22Rv1 (cell line): Measurements from ENCODE around the gene TNNI3K.

ENCODE experiments used
- ZFX ChIP-seq: fragments of 450-650 bp; IDR thresholded peaks from 2 replicates; pipeline ENCODE4 v1.6.1; 2017; ENCODE audit warnings: antibody characterized with exemption, borderline replicate concordance
- TF ChIP-seq, protein P1 (sequence below): fragments of 450-650 bp; IDR thresholded peaks from 2 replicates; pipeline ENCODE4 v1.5.1; 2017; ENCODE audit warnings: mild to moderate bottlenecking

DNA sequence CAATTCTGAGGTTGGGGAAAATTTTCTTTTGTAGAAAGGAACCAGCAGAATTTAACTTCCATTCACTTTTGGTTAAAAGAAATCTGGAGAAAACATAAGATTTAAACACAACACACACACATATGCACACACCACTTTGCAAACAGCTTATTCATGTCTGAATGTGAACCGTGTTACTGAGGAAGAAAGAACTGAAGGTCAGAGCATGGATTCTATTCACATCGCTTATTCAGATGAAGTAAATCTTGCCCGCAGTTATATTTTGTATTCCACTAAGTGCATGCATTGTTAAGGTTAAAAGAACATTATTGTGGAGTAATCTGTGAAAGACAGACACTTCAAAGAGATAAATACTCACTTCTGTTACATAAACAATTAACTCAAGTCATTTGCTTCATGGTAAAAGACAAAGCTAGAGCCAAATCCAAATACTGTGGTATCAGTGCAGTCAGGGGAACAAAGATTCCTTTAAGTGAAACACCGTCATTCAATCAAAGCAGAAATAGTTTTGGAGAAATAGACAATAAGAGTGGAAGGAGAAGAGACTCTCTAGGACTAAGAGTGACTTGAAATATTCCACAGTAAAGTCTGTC, 195.3 kb downstream of the TNNI3K start:
- TF ChIP-seq, protein P1, sequence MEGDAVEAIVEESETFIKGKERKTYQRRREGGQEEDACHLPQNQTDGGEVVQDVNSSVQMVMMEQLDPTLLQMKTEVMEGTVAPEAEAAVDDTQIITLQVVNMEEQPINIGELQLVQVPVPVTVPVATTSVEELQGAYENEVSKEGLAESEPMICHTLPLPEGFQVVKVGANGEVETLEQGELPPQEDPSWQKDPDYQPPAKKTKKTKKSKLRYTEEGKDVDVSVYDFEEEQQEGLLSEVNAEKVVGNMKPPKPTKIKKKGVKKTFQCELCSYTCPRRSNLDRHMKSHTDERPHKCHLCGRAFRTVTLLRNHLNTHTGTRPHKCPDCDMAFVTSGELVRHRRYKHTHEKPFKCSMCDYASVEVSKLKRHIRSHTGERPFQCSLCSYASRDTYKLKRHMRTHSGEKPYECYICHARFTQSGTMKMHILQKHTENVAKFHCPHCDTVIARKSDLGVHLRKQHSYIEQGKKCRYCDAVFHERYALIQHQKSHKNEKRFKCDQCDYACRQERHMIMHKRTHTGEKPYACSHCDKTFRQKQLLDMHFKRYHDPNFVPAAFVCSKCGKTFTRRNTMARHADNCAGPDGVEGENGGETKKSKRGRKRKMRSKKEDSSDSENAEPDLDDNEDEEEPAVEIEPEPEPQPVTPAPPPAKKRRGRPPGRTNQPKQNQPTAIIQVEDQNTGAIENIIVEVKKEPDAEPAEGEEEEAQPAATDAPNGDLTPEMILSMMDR: no peak
- TF ChIP-seq ZFX: no peak
